HG02642 (cell line): ENCODE results near the gene ZNF653.
"Not testable (repeated sequence)": the region's sequence is repeated elsewhere in the genome, so short reads cannot be mapped to it uniquely, and the experiment has no call there.

Experiments
- ATAC-seq: cut with Tn5 transposase; IDR thresholded peaks from one replicate; pipeline ENCODE4 v1.9.1; 2021; ENCODE audit warnings: mild to moderate bottlenecking; ENCODE audit not compliant: unreplicated experiment, poor library complexity

Gene ZNF653

DNA sequence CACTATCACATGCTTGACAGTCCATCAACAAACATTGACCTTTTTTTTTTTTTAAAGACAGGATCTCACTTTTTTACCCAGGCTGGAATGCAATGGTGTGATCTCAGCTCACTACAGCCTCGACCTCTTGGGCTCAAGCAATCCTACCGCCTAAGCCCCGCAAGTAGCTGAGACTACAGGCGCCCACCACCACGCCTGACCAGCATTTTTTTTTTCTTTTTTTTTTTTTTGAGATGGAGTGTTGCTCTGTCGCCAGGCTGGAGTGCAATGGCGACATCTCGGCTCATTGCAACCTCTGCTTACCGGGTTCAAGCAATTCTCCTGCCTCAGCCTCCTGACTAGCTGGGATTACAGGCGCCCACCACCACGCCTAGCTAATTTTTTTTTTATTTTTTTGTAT lies 46.7 kb downstream of the ZNF653 start:
- not testable (repeated sequence) for ATAC-seq

DNA sequence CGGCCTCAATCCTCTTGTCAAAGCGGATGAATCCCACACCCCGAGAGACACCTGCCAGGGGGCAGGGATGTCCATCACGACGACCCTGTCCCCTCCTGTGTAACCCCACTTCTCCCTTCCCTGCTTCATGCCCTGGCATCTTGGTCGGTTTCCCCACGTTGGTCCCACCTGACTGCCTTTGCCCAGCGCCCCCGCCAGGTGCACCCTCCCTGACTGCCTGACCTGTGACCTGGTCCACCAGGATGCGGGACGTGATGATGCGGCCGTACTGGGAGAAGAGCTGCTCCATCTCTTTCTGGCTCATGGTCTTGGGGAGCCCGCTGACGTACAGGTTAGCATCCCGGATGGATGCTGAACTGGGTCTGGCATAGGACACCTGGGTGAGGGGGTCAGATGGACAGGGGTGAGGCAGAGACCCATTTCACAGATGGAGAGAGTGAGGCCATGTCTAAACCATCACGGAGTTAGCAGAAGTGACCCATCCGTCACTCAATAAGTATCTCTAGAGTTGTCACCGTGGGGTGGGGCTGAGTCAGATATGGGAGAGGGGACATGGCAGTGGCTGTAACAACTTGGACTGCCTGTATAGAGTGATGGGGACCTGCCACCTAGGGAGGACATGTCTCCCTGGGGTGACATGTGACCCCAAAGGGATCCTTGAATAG lies 47.3 kb downstream of the ZNF653 start:
- ATAC-seq = no peak

DNA sequence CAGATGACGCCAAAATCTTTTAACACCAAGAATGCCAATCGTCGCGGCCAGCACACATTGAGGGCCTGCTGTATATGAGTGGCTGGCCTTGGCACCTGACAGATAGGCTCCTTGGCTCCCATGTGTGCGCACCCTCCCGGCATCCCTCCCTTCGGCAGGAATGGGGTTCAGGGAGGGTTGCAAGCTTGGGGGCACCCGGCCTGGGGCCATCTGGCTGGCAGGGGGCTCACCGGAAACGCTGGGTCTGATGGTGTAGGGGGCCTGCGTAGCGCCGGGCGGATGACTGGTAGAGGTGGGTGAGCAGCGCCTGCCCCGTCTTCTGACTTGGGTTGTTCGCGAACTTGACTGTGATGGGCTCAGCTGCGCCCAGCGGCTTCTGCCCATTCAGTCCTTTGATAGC lies 47.8 kb downstream of the ZNF653 start:
- no peak for ATAC-seq

DNA sequence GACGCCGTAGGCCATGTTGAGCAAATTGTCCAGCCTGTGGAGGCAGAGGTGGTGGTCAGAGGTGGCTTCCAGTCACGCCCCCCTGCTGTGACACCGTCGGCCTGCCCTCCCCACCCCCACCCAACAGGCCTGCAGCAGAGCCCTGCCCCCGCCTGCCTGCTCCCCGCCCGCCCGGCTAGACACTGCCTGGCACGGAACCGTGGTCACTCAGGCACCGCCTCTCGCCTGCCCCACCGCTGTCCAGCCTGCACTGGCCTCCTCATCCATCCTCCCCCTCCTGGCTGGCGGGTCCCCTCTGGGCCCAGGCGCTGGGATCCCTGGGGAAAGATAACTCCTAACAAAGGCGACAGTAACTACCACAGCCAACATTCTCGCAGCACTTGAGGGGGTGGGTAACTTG lies 48.5 kb downstream of the ZNF653 start:
- no peak for ATAC-seq

DNA sequence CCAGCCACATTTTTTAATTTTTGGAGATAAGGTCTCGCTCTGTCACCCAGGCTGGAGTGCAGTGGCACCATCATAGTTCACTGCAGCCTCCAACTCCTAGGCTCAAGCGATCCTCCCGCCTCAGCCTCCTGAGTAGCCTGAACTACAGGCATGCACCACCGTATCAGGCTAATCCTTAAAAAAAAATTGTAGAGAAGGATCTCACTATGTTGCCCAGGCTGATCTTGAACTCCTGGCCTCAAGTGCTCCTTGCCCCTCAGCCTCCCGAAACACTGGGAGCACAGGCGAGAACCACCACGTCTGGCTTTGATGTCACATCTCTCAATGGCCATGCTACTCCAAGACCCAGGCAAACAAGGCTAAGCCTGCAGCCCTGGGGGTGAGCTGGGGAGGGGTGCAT lies 49.0 kb downstream of the ZNF653 start:
- ATAC-seq = no peak

DNA sequence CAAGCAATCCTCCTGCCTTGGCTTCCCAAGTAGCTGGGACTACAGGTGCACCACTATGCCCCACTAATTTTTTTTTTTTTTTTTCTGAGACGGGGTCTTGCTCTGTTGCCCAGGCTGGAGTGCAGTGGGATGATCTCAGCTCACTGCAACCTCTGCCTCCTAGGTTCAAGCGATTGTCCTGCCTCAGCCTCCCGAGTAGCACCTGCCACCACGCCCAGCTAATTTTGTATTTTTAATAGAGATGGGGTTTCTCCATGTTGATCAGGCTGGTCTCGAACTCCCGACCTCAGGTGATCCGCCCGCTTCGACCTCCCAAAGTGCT lies 50.4 kb downstream of the ZNF653 start:
- ATAC-seq = not testable (repeated sequence)

DNA sequence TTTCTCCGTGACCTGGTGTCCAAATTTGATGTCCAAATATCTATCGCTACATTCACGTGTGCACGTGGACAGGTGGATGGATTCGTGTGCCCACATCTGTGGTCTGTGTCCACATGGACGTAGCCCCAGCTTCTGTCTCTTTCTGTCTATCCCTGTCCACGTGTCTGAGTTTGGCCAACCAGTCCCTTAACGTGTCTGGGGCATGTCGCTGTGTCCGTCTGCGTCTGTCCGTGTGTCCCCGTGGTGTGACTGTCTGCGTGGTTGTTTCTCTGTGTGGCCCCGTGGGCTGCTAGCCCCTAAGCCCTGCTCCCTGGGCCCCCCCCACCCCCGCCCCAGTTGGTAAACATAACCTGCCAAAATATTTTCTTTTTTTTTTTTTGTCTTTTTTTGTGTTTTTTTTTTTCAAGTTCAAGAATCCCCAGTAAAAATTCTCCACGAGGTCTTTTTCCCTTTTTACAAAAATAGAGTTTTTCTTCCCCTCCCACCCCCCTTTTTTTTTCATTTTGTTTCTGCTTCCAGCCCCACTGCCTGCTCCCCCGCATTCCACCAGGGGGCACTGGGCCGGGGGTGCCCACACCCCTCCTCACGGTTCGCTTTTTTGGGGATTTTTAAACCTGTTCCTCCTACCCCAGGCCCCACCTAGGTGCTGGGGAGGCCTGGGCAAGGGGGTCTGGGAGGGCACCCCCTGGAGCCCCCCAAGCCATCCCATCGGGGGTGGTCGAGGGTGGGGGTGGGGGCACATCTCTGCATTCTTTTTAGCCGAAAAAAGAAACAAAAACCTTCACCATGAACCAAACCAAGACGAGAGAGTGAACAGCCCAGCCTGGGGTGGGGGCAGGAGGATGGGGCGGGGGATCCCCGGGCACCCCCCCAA lies 51.9 kb downstream of the ZNF653 start:
- no peak for ATAC-seq

DNA sequence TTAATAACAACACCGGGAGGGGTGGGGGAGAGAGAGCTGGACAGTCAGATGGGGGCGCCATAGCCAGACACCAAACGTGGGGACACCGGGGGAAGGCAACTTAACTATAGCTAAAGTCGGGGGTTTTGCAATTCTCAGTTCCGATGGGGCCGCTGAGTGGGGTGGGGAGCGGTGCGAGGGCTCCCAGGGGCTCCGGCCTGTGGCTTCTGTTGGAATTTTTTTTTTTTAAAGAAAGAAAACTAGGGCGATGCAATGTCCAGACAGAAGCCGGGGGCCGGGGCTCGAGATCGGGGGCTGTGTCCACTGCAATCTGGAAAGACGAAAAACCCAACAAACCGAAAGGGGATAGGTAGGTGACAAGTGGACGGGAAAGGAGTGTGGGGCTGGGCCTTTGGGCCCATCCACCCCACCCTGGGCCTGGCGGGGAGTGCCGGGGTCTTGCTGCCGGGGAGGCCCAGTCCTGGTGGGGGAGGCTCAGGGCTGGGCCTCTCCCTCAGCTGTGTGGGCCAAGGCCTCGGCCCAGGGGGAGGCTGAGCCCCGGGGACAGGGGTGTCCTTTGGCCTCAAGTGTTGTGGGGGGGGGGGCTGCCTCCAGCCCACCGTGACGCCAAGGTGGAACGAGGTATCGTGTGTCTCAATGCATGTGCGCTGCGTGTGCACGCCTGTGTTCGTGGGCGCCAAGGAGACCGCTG lies 52.9 kb downstream of the ZNF653 start:
- ATAC-seq = no peak

DNA sequence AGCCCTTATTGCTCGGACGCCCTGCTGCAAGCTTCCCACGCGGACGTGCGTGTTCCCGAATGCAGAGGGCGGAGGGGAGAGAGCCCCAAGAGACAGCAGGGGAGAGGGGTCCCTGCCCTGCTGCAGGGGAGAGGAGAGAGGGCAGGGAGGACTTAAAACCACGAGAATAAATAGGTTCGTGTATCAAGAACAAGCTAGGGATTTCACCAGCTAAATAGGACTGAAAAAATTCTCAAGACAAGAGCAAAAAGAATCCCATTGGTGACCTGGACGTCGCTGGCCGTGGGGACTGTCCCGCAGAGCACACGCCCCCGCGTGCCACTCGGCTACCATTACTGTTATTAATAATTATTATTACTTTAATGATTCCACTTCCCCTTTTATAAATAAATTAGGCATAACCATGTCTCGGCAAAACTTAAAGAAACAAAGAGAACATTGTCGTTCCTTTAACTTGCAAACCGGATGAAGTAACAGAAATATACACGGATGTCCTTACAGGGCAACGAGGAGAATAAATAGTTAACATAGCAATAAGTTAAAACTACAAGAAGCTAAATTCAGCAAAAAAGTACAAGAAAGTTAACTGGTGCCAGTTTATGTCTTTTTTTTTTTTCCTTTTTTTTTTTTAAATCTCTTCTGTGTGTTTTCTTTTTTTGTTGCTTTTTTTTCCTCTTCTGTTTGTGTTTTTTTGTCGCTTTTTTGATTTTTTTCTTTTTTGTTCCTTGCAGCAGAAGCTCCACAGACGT lies 53.6 kb downstream of the ZNF653 start:
- no peak for ATAC-seq

DNA sequence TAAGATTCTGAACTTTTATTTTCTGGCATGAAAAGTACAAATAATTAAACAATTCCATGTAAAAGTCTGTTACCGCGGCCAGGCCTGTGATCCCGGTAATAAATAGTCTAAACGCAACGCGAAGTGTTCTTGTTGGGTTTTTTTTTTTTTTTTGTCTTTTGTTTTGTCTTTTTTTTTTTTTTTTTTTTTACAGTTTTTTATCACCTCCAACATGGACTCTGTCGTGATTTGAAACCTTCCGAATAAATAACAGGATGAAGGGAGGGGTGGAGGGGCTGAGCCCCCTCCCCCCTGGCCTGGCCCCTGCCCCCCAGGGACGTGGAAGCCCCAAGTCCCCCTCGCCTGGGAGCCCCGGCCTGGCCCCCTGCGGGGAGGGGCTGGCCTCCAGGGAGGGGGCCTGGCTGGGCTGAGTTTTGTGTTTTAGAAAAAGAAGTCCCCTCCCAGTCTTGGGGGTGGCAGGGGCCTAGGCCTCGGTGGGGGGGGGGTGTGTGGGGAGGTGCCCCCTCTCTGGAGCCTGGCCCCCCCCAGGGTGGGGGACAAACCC lies 54.2 kb downstream of the ZNF653 start:
- ATAC-seq = no peak

DNA sequence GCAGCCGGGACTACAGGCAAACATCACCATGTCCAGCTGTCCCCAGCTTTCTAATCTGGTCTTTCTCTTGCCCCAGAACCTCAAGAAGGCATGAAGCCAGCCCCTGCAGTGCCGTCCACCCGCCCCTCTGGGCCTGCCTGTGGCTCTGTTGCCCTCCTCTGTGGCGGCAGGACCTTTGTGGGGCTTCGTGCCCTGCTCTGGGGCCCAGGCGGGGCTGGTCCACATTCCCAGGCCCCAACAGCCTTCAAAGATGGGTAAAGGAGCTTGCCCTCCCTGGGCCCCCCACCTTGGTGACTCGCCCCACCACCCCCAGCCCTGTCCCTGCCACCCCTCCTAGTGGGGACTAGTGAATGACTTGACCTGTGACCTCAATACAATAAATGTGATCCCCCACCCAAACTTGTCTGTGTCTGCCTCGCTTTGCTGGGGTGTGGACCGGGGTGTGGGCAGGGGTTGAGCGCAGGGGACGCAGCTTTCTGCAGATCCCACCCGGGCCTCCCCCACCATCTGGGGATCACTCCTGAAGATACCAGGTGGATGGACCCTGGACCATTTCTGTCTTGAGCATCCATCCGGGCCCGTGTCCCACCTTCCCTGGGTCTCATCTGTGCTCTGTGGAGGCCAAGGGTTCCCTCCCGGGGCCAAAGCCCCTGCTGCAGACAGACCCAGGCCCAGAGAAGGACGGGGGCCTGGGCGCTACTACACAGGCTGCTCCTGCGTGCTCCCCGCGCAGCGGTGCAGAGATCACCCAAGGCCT lies 54.9 kb downstream of the ZNF653 start:
- ATAC-seq = no peak

DNA sequence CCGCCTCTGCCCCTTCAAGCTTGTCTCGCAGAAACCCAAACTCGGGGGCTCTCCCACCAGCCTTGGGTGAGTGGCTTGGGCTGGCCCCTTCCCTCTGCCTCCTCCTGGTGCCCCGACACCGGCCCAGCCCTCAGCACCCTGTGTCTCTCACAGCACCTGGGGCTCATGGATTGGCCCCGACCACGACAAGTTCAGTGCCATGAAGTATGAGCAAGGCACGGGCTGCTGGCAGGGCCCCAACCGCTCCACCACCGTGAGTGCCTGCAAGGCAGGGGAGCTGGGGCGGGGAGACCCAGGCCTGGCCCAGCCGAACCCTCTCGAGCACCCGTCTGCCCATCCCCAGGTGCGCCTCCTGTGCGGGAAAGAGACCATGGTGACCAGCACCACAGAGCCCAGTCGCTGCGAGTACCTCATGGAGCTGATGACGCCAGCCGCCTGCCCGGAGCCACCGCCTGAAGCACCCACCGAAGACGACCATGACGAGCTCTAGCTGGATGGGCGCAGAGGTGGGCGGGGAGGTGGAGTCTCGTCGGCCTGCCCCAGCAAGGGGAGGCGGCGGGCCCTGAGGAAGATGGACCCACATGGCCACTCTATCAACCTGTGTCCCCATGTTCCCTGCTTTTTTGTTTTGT lies 56.6 kb downstream of the ZNF653 start:
- ATAC-seq = no peak

DNA sequence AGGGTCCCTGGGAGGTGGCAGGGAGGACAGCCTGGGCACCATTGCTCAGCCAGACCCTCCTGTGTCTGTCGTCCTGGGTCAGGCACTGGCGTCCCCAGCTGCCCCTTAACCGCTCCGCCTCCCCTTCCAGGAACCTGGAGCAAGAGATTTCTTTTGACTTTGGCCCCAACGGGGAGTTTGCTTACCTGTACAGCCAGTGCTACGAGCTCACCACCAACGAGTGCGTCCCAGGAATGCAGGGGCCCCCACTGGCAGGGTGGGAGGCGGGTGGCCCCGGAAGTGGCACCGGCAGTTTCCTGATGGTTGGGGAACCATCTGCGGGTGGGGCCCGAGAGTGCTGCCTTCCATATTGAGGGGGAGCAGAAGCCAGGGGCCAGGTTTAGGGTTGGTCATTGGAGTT lies 57.2 kb downstream of the ZNF653 start:
- ATAC-seq = no peak

DNA sequence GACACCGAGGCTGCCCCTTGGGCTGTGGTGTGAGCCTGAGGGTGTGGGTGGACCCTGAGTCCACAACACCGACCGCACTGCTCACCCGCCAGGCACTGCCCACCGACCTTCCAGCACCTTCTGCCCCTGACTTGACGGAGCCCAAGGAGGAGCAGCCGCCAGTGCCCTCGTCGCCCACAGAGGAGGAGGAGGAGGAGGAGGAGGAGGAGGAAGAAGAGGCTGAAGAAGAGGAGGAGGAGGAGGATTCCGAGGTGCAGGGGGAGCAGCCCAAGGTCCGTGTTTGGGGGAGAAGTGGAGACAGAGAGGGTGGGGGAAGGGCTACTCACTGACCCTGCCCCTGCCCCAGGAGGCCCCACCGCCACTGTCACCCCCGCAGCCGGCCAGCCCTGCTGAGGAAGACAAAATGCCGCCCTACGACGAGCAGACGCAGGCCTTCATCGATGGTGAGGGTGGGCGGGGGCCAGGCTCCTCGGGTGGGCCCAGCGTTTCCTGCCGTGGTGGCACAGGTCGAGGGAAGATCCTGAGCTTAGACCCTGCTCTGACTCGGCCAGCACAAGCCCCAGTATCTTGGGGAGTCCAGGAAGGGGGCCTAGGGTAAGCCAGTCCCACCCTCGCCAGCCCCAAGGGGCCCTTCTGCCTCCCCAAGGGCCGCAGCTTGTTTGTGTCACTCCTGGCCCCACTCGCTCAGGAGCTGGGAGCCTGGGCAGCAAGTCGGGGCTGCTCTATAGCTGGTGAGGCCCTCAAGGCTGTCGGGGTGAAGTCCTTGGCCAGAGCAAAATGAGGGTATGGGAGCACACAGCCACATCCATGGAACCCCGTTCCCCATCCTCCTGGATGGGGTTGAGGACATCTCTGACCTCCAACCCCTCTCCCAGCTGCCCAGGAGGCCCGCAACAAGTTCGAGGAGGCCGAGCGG lies 58.0 kb downstream of the ZNF653 start:
- ATAC-seq = no peak

DNA sequence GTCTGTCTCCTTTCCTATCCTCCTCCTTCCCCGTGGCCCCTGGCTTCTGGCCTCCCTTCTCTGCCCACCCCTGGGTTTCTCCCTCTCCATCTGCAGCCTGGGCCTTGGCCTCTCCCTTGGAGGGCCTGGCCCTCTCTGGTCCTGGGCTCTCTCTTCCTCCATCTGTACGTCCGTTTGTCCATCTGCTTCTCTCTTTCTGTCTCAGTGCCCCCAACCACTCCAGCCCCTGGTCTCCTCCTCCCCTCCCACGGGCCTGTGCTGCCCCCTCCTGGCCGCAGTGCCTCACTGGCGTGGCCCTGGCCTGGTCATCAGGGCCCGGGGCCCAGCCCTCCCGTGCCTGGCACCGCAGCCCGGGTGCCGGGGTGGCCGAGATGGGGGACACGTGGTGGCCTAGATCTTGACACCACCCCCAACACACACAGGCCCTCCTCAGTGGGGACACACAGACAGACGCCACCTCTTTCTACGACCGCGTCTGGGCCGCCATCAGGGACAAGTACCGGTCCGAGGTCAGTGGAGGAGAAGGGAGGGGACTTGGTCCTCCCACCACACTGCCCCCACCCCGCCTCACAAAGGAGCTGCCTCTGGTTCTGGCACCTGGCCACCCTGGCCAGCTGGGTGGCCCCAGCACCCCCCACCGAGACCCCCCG lies 58.9 kb downstream of the ZNF653 start:
- ATAC-seq = no peak

DNA sequence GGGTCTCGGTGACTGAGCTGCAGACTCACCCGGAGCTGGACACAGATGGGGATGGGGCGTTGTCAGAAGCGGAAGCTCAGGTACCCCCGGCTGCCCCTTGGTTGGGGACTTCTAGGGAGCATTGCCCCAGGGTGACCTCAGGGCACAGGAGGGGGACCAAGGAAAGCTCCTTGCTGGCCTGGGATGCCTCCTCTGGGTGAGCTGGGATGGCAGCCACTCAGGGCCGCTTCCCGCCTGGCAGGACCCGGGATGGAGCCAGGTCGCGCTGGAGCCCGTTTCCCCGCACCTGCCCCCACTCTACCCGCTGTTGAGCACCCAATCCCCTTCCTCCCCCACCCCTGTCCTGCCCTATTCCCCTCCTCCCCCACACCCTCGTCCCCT lies 59.4 kb downstream of the ZNF653 start:
- ATAC-seq = no peak

DNA sequence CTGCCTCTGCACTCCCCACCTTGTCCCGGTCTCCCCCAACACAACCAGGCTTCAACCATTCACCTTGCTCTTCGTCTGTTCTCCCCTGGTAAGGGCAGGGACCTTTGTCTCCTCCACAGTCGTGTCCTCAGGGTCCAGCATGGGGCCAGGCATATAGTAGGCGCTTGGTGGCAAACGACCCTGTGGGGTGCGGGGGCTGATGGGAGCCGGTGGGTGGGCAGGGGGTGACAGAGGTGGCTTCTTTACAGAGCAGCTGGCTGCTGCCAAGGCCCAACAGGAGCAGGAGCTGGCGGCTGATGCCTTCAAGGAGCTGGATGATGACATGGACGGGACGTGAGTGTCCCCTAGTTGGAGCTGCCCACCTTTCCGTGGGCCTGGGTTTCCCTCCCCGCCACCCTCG lies 60.5 kb downstream of the ZNF653 start:
- ATAC-seq = no peak

DNA sequence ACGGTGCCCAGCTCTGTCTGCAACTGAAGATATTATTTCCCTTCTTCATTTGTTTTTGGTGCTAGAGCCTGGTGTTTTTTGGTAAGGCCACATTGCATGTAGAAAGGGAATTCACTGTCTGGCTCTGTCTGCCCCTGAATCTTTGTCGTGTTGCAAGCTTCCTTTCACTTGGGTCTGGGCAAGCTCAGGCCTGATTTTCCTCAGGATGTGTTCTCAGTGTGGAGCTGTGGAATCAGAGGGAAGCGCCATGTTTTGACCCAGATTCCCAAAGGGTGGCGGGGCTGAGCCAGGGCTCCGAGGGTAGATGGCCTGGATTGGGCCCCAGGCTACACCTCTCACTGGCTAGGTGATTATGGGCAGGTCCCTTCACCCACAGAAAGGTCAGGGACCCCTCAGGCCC lies 61.6 kb downstream of the ZNF653 start:
- no peak for ATAC-seq
